Skeletal muscle satellite cell (primary cell): Measurements from ENCODE around the gene SNX24.
"Not testable (repeated sequence)": the region's sequence is repeated elsewhere in the genome, so short reads cannot be mapped to it uniquely, and the experiment has no call there.

Experiments used
- H3K27me3 ChIP-seq: 2 replicates; pipeline ENCODE4 v1.7.0; 2013; ENCODE audit warnings: low read length; ENCODE audit not compliant: control insufficient read depth, insufficient read depth
- H3K36me3 ChIP-seq: 2 replicates; pipeline ENCODE4 v1.7.0; 2013; ENCODE audit warnings: mild to moderate bottlenecking, control low read depth, low read length; ENCODE audit not compliant: insufficient read depth
- H3K4me1 ChIP-seq: 2 replicates; pipeline ENCODE4 v1.7.0; 2013; ENCODE audit warnings: low read length; ENCODE audit not compliant: control insufficient read depth, insufficient read depth
- H3K4me2 ChIP-seq: 2 replicates; pipeline ENCODE4 v1.7.0; 2013; ENCODE audit warnings: mild to moderate bottlenecking, low read length
- H3K4me3 ChIP-seq: 2 replicates; pipeline ENCODE4 v1.7.0; 2013; ENCODE audit warnings: low read length
- H3K9ac ChIP-seq: 2 replicates; pipeline ENCODE4 v1.7.0; 2013; ENCODE audit warnings: mild to moderate bottlenecking, low read depth, low read length, moderate library complexity
- H3K9me3 ChIP-seq: replicated peaks from 2 replicates; pipeline ENCODE4 v1.7.0; 2013; ENCODE audit warnings: mild to moderate bottlenecking, control low read depth, low read length

The SNX24 gene

GRCh38 chr5:122971333-122971732 lies 125.9 kb downstream of the SNX24 start:
- Histone ChIP-seq H3K36me3 (no peaks in the 10 kb centered on the region), H3K9ac (no peak overlapping the region), H3K4me3 (no peak overlapping the region), H3K4me2 (no peak overlapping the region), H3K4me1 (peaks cover 4% of the 10 kb centered on the region), H3K27me3 (no peaks in the 10 kb centered on the region), H3K9me3 (no peaks in the 10 kb centered on the region)

DNA sequence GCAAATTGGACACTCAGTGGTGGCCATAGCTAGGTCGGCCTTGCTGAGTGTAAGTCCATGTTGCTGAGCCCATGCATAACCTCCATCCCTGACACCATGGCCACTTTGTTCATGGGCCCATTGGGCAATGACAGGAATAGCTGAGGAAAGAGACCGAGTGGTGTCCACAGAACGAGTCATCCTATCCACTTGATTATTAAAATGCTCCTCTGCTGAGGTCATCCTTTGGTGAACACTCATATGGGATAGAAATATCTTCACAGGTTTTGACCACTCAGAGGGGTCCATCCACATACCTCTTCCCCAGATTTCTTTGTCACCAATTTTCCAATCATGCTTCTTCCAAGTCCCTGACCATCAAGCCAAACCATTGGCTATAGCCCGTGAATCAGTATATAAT lies 127.5 kb downstream of the SNX24 start:
- Histone ChIP-seq H3K4me2 (no peak overlapping the region), H3K27me3 (no peaks in the 10 kb centered on the region), H3K9ac (no peak overlapping the region), H3K9me3 (no peaks in the 10 kb centered on the region), H3K4me3 (no peak overlapping the region), H3K36me3 (no peaks in the 10 kb centered on the region), H3K4me1 (peaks cover 4% of the 10 kb centered on the region)

DNA sequence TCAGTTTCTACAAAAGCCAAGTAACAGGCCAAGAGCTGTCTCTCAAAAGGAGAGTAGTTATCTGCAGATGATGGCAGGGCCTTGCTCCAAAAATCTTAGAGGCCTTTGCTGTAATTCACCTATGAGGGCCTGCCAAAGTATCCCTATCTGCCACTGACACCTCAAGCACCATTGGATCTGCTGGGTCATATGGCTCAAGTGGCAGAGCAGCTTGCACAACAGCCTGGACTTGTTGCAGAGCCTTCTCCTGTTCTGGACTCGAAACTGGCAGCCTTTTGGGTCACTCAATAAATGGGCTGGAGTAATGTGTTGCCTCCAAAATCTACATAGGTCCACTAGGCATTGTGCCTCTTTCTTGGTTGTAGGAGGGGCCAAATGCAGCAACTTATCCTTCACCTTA lies 128.3 kb downstream of the SNX24 start:
- not testable (repeated sequence) for H3K4me1 ChIP-seq, H3K27me3 ChIP-seq, H3K9me3 ChIP-seq, H3K4me3 ChIP-seq, H3K9ac ChIP-seq, H3K36me3 ChIP-seq, H3K4me2 ChIP-seq

DNA sequence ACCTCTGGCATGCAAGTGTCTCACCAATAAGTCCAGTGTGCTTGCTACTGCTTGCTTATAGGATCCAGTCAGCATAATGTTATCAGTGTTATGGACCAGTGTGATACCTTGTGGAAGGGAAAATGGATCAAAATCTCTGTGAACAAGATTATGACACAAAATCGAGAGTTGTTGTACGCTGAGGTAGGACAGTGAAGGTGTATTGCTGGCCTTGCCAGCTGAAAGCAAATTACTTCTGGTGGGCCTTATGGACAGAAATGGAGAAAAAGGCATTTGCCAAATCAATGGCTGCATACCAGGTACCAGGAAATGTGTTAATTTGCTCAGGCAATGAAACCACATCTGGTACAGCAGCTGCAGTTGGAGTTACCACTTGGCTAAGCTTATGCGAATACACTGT lies 128.8 kb downstream of the SNX24 start:
- not testable (repeated sequence) for H3K36me3 ChIP-seq, H3K4me1 ChIP-seq, H3K4me3 ChIP-seq, H3K9me3 ChIP-seq, H3K27me3 ChIP-seq, H3K9ac ChIP-seq, H3K4me2 ChIP-seq

DNA sequence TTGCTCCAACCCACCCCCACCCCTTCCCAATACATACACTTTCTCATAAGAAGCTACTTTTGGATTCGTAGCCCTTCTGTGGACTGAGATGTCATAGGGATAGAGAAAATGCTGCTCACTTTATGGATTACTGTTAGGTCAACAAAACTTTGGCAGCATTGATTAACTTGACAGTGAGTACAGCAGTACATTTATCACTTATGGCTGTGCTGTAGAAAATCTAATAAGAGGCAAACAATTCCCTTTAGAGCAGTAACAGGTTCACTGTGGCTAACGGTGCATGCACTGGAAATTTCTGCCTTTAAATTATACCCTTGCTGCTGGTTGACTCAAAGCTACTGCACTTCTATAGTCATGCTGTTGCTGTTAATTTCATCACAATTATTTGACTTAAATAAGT lies 131.9 kb downstream of the SNX24 start:
- Histone ChIP-seq H3K27me3 (no peaks in the 10 kb centered on the region), H3K9ac (no peak overlapping the region), H3K4me2 (no peak overlapping the region), H3K9me3 (no peaks in the 10 kb centered on the region), H3K4me3 (no peak overlapping the region), H3K36me3 (no peaks in the 10 kb centered on the region), H3K4me1 (peaks cover 4% of the 10 kb centered on the region)

GRCh38 chr5:122978068-122978467 lies 132.7 kb downstream of the SNX24 start:
- peaks cover 3% of the 10 kb centered on the region for H3K4me1 ChIP-seq
- H3K36me3 ChIP-seq = no peaks in the 10 kb centered on the region
- H3K4me2 ChIP-seq = no peak overlapping the region
- no peaks in the 10 kb centered on the region for H3K27me3 ChIP-seq
- no peaks in the 10 kb centered on the region for H3K9me3 ChIP-seq
- H3K9ac ChIP-seq = no peak overlapping the region
- no peak overlapping the region for H3K4me3 ChIP-seq

DNA sequence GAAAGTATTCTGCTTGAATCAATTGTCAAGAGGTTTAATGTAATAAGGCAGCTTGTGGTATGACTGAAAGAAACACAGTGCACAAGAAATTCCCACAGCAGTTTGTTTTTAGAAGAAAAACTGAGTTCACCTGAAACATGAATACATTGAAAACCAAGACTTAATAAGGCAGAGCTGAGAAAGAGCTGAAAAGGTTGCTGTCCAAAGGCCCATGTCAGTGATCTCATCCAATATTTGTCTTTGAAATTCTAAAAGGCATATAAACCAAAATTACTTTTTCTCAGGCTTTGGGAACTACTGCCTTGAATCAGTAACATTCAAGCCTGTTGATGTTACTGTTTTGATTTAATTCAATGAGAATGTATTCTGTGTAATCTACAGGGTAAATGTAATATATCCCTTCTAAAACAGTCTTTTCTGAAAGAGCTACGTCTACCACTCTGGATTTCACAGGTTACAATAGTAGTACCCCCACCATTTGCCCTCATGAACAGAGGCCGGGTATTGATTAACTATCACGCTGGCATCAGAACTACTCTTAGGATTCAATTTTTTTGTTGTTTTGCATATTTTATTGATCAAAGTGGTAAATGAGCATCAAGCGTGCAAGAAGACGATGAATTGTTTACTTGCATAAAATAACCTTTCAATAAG lies 133.4 kb downstream of the SNX24 start:
- H3K4me2 ChIP-seq = no peak overlapping the region
- H3K4me3 ChIP-seq = no peak overlapping the region
- H3K4me1 ChIP-seq = no peaks in the 10 kb centered on the region
- no peaks in the 10 kb centered on the region for H3K9me3 ChIP-seq
- H3K9ac ChIP-seq = no peak overlapping the region
- no peaks in the 10 kb centered on the region for H3K36me3 ChIP-seq
- no peaks in the 10 kb centered on the region for H3K27me3 ChIP-seq

- H3K36me3 ChIP-seq = no peaks in the 10 kb centered on the region
- H3K27me3 ChIP-seq = no peaks in the 10 kb centered on the region
- H3K4me3 ChIP-seq = no peak overlapping the region
- no peak overlapping the region for H3K9ac ChIP-seq
- no peak overlapping the region for H3K4me2 ChIP-seq
- no peaks in the 10 kb centered on the region for H3K9me3 ChIP-seq
- no peaks in the 10 kb centered on the region for H3K4me1 ChIP-seq
Observed at GRCh38 chr5:122981846-122982245, 136.4 kb downstream of the SNX24 start.

- no peak overlapping the region for H3K9ac ChIP-seq
- no peak overlapping the region for H3K4me2 ChIP-seq
- no peak overlapping the region for H3K4me3 ChIP-seq
- H3K4me1 ChIP-seq = no peaks in the 10 kb centered on the region
- no peaks in the 10 kb centered on the region for H3K36me3 ChIP-seq
- H3K27me3 ChIP-seq = no peaks in the 10 kb centered on the region
- no peaks in the 10 kb centered on the region for H3K9me3 ChIP-seq
Observed at GRCh38 chr5:122982376-122982775, 137.0 kb downstream of the SNX24 start.

DNA sequence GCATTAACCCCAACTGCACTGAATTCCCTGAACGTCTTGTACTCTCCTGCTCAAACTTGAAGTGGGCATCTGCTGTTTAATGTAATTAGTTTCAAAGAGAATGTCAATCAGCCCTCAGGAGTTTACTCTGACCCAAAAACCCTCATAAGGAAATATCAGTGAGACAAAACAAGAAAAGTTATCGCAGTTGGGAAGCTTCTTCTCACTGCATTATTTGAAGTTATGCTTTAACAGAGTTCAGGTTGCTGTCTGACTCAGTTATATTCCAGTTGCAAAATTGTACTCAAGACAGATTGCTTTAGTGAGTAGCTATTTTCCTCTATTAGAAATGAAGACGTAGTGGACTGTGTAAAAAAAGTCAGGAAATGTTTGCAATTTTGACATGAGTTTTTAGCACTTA lies 139.0 kb downstream of the SNX24 start:
- no peaks in the 10 kb centered on the region for H3K4me1 ChIP-seq
- no peak overlapping the region for H3K9ac ChIP-seq
- H3K9me3 ChIP-seq = no peaks in the 10 kb centered on the region
- H3K36me3 ChIP-seq = no peaks in the 10 kb centered on the region
- H3K4me2 ChIP-seq = no peak overlapping the region
- no peaks in the 10 kb centered on the region for H3K27me3 ChIP-seq
- H3K4me3 ChIP-seq = no peak overlapping the region

- Histone ChIP-seq H3K27me3 (no peaks in the 10 kb centered on the region), H3K9me3 (no peaks in the 10 kb centered on the region), H3K4me2 (no peak overlapping the region), H3K4me3 (no peak overlapping the region), H3K36me3 (no peaks in the 10 kb centered on the region), H3K9ac (no peak overlapping the region), H3K4me1 (no peaks in the 10 kb centered on the region)
Observed at GRCh38 chr5:122985006-122985700, 139.7 kb downstream of the SNX24 start.
